Peyer's patch (tissue), 4 donors: ENCODE results near the gene EMILIN3.

Source experiments
- CTCF ChIP-seq, 6 experiments: fragments of 450-650 bp in 4 of 6; fragments of 200-600 bp in 2 of 6; sonication (generic) in 1 of 6; IDR thresholded peaks; one replicate each; pipeline ENCODE4 v1.5.1; 2017 to 2019; ENCODE audit warnings: antibody characterized with exemption in 6 of 6, mild to moderate bottlenecking in 3 of 6, moderate library complexity in 1 of 6
- POLR2A ChIP-seq, 2 donors: fragments of 450-650 bp; IDR thresholded peaks; one replicate each; pipeline ENCODE4 v1.5.1; 2017; ENCODE audit warnings: antibody characterized with exemption in 2 of 2, mild to moderate bottlenecking in 2 of 2, moderate library complexity in 2 of 2

- TF ChIP-seq CTCF (IDR thresholded peaks at IDR 0.05) (no peak), POLR2A (IDR thresholded peaks at IDR 0.05) (no peak)
Measured at GRCh38 chr20:41316602-41317545, 49.7 kb downstream of the EMILIN3 start.
